Uterus (tissue), 4 donors: Measurements from ENCODE around the gene ACTR3C. TPM values are rescaled to one million over a fixed set of nuclear protein-coding genes. Genes with fewer than 3 reads are reported as not detected.

ENCODE experiments used
- DNase-seq, 2 donors: peaks; one replicate each; pipeline ENCODE4 v3.0.0-alpha.2; 2019 to 2020
- H3K27ac ChIP-seq, 2 donors: fragments of 200-600 bp; sonication (generic); 1 replicate in 1 of 2; 2 replicates in 1 of 2; pipeline ENCODE4 v1.5.1; 2016 to 2018
- H3K27me3 ChIP-seq, 2 donors: fragments of 200-600 bp; sonication (generic); one replicate each; pipeline ENCODE4 v1.5.1; 2018 to 2019; ENCODE audit warnings: control low read depth in 1 of 2
- H3K36me3 ChIP-seq, 2 donors: fragments of 200-600 bp; sonication (generic); one replicate each; pipeline ENCODE4 v1.5.1; 2019; ENCODE audit warnings: control low read depth in 1 of 2
- H3K4me1 ChIP-seq, 2 donors: fragments of 200-600 bp; sonication (generic); one replicate each; pipeline ENCODE4 v1.5.1; 2018 to 2019; ENCODE audit warnings: control low read depth in 1 of 2
- H3K4me3 ChIP-seq, 2 donors: fragments of 200-600 bp; sonication (generic); 1 replicate in 1 of 2; 2 replicates in 1 of 2; pipeline ENCODE4 v1.5.1; 2018 to 2019; ENCODE audit warnings: mild to moderate bottlenecking in 1 of 2
- H3K9me3 ChIP-seq, 2 donors: fragments of 200-600 bp; sonication (generic); one replicate each; pipeline ENCODE4 v1.5.1; 2019; ENCODE audit warnings: control low read depth in 1 of 2
- POLR2A ChIP-seq, 2 donors: fragments of 450-650 bp; IDR thresholded peaks; one replicate each; pipeline ENCODE4 v1.6.1; 2016; ENCODE audit warnings: antibody characterized with exemption in 2 of 2, mild to moderate bottlenecking in 1 of 2, moderate library complexity in 1 of 2
- intact Hi-C: fragments of 100-400 bp; cut with DNase I; formaldehyde crosslinking; loops from one replicate; pipeline ENCODE4 v1.15.1; 2023; ENCODE audit warnings: low total_unique reads
- total RNA-seq, 4 donors: library from RNA; depleted of rRNA in 3 of 4; stranded (reverse); fragments of >200 nt in 3 of 4; gene quantifications; one replicate each; pipeline versions ENCODE4 v1.1.0 to v1.2.4, GENCODE V29; 2014 to 2023
- TF ChIP-seq, protein P1 (sequence below), 4 experiments: fragments of 200-600 bp in 2 of 4; fragments of 450-650 bp in 2 of 4; sonication (generic) in 2 of 4; IDR thresholded peaks; one replicate each; pipeline ENCODE4 v1.5.1; 2016 to 2019; ENCODE audit warnings: antibody characterized with exemption in 4 of 4, mild to moderate bottlenecking in 2 of 4, moderate library complexity in 1 of 4
- donor health status: DM: yes; HTN: yes; CAD: no.

The ACTR3C gene
- total RNA-seq, 4 donors from 2014 or later: 2.6 to 13.1 (median 10.3) TPM

DNA sequence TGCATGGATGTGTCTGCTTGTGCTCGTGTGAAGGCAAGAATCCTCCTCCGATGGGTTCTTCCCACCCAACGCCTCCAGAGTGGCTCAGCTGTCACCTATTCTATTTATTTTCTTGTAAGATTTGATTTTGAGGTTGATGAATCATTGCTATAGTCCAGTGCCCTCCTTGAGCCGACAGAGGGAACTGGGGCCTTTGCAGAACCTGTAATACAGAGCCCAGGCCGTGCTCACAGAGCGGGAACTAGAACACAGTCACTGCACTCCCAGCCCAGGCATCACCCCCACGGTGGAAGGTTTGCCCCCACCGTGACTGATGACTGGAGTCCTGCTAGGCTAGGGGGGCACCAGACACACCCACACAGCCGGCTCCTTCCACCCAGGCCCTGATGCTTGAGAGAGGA is 16.1 kb upstream of the ACTR3C start:
- DNase-seq: no peak
- intact Hi-C loops: no loop called here

DNA sequence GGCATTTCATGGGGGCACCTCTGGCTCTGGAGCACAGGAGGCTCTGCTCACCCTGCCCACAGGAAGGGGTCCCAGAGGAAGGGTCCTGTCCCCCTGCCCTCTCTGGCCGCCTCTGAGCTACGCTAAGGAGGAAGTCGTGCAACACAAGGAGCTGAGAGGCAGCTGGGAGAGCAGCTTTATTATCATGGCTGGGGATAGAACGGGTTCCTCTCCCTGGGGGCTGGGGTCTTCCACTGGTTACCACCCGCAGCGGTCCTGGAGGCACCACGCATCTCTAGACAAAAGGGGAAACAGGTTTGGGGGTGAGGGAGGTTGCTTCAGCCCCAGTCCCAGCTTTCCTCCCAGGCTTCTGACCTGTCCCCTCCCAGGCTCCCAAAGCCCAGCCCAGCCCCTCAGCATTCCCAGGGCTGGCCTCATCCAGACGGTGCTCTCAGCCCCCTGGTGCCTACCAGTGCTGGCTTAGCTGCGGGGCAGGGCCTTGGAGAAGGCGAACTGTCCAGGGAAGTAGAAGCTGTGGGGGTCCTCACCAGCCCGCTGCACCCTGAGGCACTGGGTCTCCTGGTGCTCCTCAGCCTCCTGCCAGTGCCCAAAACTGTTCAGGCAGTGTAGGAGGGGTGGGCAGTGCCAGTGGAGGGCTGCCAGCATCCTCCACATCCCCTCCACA is 15.0 kb upstream of the ACTR3C start:
- no peak overlapping the region for H3K4me3 ChIP-seq
- H3K4me1 ChIP-seq: peaks cover 6 to 19% of the 10 kb centered on the region in 2 donors

More for the DNA sequence above, 16.1 kb upstream of the ACTR3C start:
- H3K4me3 ChIP-seq: peak overlapping the region; percentile 65 to 80
- no peaks in the 10 kb centered on the region for H3K9me3 ChIP-seq
- peak overlapping the region; percentile 94 to 96 for H3K27ac ChIP-seq
- H3K4me1 ChIP-seq: peaks cover 6 to 17% of the 10 kb centered on the region in 2 donors
- TF ChIP-seq, protein P1, sequence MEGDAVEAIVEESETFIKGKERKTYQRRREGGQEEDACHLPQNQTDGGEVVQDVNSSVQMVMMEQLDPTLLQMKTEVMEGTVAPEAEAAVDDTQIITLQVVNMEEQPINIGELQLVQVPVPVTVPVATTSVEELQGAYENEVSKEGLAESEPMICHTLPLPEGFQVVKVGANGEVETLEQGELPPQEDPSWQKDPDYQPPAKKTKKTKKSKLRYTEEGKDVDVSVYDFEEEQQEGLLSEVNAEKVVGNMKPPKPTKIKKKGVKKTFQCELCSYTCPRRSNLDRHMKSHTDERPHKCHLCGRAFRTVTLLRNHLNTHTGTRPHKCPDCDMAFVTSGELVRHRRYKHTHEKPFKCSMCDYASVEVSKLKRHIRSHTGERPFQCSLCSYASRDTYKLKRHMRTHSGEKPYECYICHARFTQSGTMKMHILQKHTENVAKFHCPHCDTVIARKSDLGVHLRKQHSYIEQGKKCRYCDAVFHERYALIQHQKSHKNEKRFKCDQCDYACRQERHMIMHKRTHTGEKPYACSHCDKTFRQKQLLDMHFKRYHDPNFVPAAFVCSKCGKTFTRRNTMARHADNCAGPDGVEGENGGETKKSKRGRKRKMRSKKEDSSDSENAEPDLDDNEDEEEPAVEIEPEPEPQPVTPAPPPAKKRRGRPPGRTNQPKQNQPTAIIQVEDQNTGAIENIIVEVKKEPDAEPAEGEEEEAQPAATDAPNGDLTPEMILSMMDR (IDR thresholded peaks at IDR 0.05): no peak
- no peak for TF ChIP-seq POLR2A (IDR thresholded peaks at IDR 0.05)
- H3K36me3 ChIP-seq: no peaks in the 10 kb centered on the region
- no peaks in the 10 kb centered on the region for H3K27me3 ChIP-seq

DNA sequence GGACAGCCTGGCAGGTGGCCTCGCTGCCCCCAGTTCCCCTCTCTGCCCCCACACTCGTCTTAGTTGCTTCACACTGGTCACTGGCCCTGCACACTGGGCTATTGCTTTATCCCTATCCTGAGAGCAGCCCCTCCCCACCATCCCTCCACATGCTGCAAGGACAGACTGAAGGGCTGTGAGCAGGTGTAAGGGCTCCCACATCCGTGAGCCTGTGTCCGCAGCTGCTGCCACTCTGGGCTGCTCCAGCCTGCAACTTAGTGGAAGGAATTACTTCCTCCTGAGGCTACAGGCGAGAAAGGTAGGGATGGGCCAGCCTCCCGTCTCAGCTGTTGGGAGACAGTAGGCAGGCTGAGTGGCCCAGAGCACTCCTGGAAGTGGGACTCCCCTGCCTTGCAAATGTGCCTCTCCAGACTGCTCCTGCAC is 14.3 kb upstream of the ACTR3C start:
- TF ChIP-seq POLR2A (IDR thresholded peaks at IDR 0.05): no peak
- TF ChIP-seq, protein P1 (IDR thresholded peaks at IDR 0.05): no peak
- Histone ChIP-seq H3K27me3 (no peaks in the 10 kb centered on the region), H3K4me3 (no peak overlapping the region), H3K4me1 (peaks cover 6 to 19% of the 10 kb centered on the region in 2 donors), H3K36me3 (no peaks in the 10 kb centered on the region), H3K9me3 (no peaks in the 10 kb centered on the region), H3K27ac (peak overlapping the region; percentile 85 to 96)
- no peak for DNase-seq
- intact Hi-C loops: no loop called here

More for the DNA sequence above, 15.0 kb upstream of the ACTR3C start:
- Histone ChIP-seq H3K36me3 (no peaks in the 10 kb centered on the region), H3K27me3 (no peaks in the 10 kb centered on the region), H3K9me3 (no peaks in the 10 kb centered on the region), H3K27ac (peak overlapping the region; percentile 94 to 96)
- DNase-seq: no peak
- TF ChIP-seq POLR2A (IDR thresholded peaks at IDR 0.05): no peak
- TF ChIP-seq, protein P1 (IDR thresholded peaks at IDR 0.05): no peak
- intact Hi-C loops: no loop called here

DNA sequence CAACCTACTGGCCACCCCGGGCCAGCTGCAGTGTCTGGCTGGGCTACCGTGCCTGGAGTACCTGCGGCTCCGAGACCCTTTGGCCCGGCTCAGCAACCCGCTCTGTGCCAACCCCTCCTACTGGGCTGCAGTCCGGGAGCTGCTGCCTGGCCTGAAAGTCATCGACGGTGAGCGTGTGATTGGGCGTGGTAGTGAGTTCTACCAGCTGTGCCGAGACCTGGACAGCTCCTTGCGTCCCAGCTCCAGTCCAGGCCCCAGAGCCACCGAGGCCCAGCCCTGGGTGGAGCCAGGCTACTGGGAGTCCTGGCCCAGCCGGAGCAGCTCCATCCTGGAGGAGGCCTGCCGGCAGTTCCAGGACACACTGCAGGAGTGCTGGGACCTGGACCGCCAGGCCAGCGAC is 13.8 kb upstream of the ACTR3C start:
- intact Hi-C loops: no loop called here
- peak overlapping the region; percentile 85 to 96 for H3K27ac ChIP-seq
- H3K4me1 ChIP-seq: peaks cover 6 to 19% of the 10 kb centered on the region in 2 donors

DNA sequence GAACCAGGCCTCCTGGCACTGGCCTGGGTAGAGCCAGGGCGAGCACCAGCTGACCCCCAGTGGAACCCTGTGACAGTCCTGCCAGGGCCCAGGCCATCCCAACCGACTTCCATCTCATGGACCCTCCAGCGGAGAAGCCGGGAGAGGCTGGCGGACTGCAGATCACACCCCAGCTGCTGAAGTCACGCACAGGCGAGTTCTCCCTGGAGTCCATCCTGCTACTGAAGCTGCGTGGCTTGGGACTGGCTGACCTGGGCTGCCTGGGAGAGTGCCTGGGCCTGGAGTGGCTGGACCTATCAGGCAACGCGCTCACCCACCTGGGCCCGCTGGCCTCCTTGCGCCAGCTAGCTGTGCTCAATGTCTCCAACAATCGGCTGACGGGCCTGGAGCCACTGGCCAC is 13.4 kb upstream of the ACTR3C start:
- H3K4me1 ChIP-seq: peaks cover 6 to 19% of the 10 kb centered on the region in 2 donors
- peak overlapping the region; percentile 85 to 96 for H3K27ac ChIP-seq
- intact Hi-C loops: no loop called here
- no peaks in the 10 kb centered on the region for H3K9me3 ChIP-seq
- H3K27me3 ChIP-seq: no peaks in the 10 kb centered on the region
- TF ChIP-seq POLR2A (IDR thresholded peaks at IDR 0.05): no peak
- no peak overlapping the region for H3K4me3 ChIP-seq
- DNase-seq: no peak
- H3K36me3 ChIP-seq: no peaks in the 10 kb centered on the region

More for the DNA sequence above, 13.8 kb upstream of the ACTR3C start:
- Histone ChIP-seq H3K36me3 (no peaks in the 10 kb centered on the region), H3K27me3 (no peaks in the 10 kb centered on the region), H3K4me3 (no peak overlapping the region), H3K9me3 (no peaks in the 10 kb centered on the region)
- DNase-seq: no peak
- no peak for TF ChIP-seq POLR2A (IDR thresholded peaks at IDR 0.05)
- TF ChIP-seq, protein P1 (IDR thresholded peaks at IDR 0.05): no peak
